GM12891 (cell line): Measurements from ENCODE around the gene TSPYL1. TPM values are rescaled to one million over a fixed set of nuclear protein-coding genes. Genes with fewer than 3 reads are reported as not detected.
"Not testable (repeated sequence)": the region's sequence is repeated elsewhere in the genome, so short reads cannot be mapped to it uniquely, and the experiment has no call there.

ENCODE experiments used
- DNase-seq: peaks from one replicate; pipeline ENCODE4 v3.0.0; 2011; ENCODE audit warnings: low spot score; ENCODE audit not compliant: insufficient read length
- FAIRE-seq: peaks from 2 replicates; lab custom pipeline; 2011; peaks lifted over from hg19 to GRCh38; lab: Jason Lieb, UNC
- PAX5 ChIP-seq: IDR thresholded peaks from 2 replicates; pipeline ENCODE4 v1.6.1; 2011; ENCODE audit warnings: low read length, moderate library complexity, mild to moderate bottlenecking; ENCODE audit not compliant: insufficient read depth, severe bottlenecking
- POLR2A ChIP-seq: IDR thresholded peaks from 2 replicates; pipeline ENCODE4 v1.6.1; 2011; ENCODE audit warnings: low read depth, low read length, control low read depth
- POLR2AphosphoS5 ChIP-seq: IDR thresholded peaks from 2 replicates; pipeline ENCODE4 v1.6.1; 2011; ENCODE audit warnings: low read depth, low read length, control low read depth
- POU2F2 ChIP-seq: IDR thresholded peaks from 2 replicates; pipeline ENCODE4 v1.6.1; 2011; ENCODE audit warnings: low read depth, mild to moderate bottlenecking, control low read depth, low read length, moderate library complexity
- SPI1 ChIP-seq: IDR thresholded peaks from 2 replicates; pipeline ENCODE4 v1.6.1; 2011; ENCODE audit warnings: low read depth, low read length, control low read depth
- TAF1 ChIP-seq: IDR thresholded peaks from 2 replicates; pipeline ENCODE4 v1.6.1; 2011; ENCODE audit warnings: low read depth, low read length, control low read depth
- polyA plus RNA-seq: library from polyadenylated mRNA; unstranded; fragments of >200 nt; gene quantifications from one replicate; pipeline ENCODE4 v1.2.1, GENCODE V29; 2012; ENCODE audit warnings: low read depth, missing spikeins, inconsistent platforms; ENCODE audit not compliant: missing spikeins

TSPYL1 gene
- 26.9 TPM for polyA plus RNA-seq

DNA sequence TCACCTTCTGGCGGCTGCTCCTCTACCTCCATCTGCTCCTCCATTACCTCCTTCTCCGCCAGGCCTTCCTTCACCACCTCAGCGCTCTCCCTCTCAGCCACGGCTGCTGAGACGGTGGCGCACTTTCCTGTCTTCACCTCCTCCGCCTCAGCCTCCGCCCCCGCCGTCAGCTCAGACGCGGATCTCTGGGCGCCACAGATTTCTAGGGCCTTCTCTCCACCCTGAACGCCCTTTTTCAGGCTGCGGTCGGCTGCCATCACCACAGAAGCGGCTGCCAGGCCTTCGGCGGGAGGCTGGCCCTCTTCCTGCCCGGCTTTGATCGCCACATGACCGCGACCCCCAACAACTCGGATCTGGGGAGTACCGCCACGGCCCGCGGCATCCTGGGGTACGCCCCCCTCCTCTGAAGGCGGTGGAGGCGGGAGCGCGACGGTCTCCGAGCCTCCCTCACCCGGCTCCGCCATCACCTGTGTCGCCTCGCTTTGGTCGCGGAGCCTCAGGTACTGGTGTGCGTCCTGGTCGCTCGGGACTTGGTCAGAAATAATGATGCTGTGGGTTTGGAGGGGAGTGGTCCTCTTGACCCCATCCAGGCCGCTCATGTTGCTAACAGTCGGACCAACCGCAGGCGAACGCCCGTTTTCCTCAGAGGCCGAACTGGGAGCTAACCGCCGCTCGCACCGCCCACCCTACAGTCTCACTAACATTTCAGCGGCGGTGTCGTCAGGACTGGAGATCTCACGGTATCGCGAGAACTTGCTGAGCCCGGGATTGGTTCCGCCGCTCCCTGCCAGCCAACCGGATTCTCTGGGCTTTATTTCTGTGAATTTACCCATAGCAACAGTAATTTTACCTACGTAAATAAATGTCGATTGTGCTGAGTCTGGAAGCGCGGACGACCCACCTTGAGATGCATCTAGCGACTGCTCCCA, at the start of gene TSPYL1:
TSS of gene TSPYL1 (minus strand) at position 699 of the 929 bp plus-strand sequence. CDS start at position 599, 100 bp downstream.
- peak; percentile 64 for DNase-seq
- FAIRE-seq = peak; percentile 95
- TF ChIP-seq POU2F2 (peak; percentile 28; the same call in 1 of the 2 replicates), POLR2AphosphoS5 (peak; percentile 88), PAX5 (no peak), SPI1 (no peak), TAF1 (peak; percentile 81), POLR2A (peak; percentile 86)

DNA sequence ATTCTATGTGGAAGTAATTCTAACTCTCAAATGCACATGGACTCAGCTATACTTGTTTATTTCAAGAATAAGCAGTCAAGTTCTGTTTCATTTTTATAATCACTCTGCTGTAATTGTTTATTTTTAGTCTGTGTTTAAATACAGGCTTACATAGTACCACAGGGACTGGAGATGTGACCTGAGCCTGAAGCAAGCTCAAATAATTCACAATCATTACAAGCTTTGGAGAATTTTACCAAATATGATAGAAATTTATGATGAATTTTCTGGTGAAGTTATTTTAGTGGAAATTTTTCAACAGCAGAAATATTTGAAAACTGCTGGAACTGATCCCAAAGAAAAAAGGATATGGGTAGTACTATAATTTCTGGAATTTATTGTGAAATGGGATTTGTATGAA, 49.4 kb upstream of the TSPYL1 start:
- no peak for DNase-seq
- no peak for TF ChIP-seq SPI1
- TF ChIP-seq TAF1 = no peak
- TF ChIP-seq POLR2AphosphoS5 = no peak
- TF ChIP-seq PAX5 = no peak
- no peak for TF ChIP-seq POLR2A
- no peak for TF ChIP-seq POU2F2
- no peak for FAIRE-seq

DNA sequence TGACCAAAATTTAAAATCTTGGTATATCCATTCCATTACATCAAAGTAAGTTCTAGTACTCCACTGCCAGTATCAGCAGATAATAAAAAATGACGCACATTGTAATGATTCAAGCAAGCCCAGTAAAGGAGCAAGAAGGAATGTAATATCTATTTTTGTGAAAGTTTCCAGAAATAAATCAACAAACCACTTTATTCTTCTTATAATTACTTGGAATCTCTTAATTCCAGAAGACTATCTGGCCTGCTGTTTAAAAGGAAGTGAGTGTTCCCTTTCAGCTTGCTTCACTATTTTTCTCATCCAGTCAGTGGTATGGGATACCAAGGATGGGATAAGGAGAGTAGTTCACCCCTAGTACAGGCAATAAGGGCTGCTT, 48.8 kb upstream of the TSPYL1 start:
- TF ChIP-seq TAF1 (no peak), POLR2A (no peak)
- no peak for FAIRE-seq
- DNase-seq = no peak

DNA sequence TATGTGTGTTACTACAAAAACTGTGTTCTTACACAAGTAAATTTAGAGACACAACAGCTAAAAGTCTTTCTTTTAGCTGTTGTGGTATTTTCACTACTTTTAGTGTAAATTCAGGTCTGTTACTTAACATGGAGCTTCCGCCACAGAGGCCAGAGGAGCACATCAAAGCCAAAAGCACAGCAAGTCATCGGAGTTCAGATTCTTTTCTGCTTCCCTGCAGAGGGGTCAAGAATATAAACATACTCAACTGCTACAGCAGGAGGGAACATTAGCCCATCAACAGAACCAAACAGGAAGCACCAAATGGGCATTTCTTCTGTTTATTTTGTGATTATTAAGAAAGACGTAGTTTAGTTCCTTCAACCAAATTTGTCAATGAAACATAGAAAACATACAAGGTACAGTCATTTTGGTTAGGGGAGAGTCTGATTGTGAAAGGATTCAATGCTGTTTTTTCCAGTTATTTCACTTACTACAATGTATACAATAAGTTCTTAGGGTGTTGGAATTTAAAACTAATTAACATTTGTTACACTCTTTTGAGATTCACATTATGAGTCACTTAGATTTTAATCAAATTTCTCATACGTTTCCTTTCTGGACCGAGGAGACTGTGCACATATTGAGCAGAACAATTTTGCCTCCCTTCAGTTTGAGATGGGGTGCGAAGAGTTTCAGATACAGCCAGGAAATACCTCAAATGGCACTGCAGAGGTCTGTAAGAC, 48.2 kb upstream of the TSPYL1 start:
- FAIRE-seq (peak; percentile 26), DNase-seq (no peak)
- no peak for TF ChIP-seq POLR2A
- TF ChIP-seq POLR2AphosphoS5 = no peak
- TF ChIP-seq POU2F2 = no peak
- TF ChIP-seq PAX5 = no peak
- TF ChIP-seq SPI1 = no peak
- TF ChIP-seq TAF1 = no peak

DNA sequence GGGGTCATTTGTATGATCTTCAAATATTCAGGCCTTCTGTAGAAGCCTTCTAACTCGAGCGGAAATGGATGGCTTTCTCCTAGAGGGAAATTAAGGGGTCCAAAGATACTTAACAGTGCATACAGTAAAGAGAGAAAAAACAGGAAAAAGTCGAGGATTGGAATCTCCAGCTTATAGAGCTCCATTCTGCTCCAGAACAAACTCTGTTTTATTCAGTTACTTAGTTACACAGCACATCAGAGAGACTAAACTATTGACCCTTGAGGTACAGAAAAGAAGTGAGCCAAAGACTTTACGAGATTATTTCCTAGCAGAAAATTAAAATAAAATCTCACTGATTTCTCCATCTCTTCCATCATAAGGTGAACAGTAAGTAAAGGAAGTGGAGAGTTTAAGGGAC, 47.3 kb upstream of the TSPYL1 start:
- FAIRE-seq = no peak
- TF ChIP-seq POU2F2 = no peak
- no peak for TF ChIP-seq POLR2AphosphoS5
- no peak for TF ChIP-seq POLR2A
- TF ChIP-seq SPI1 = no peak
- no peak for TF ChIP-seq TAF1
- no peak for TF ChIP-seq PAX5
- no peak for DNase-seq

DNA sequence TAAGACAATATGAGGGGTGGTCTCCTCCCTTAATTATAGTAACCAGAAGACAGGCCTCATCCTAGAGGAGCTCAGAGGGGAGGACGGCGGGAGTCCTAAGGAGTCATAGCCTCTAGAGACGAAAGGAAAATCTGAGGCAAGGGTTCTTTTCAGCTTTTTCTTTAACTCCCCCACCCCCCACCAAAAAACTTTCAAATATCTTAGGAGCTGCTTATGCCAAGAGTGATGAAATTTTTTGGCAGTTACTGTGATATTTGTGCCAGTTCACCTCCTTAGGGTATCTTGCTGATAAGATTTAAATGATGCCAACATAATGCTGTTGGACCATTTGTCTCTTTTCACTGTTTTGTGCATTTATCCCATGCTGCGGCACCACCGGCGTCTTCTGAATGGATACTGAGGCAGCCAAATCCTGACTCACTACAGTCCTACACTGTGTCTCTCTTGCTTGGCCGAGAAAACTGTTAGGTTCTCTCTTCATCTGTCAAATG, 46.5 kb upstream of the TSPYL1 start:
- FAIRE-seq = no peak
- no peak for DNase-seq
- TF ChIP-seq POLR2A (no peak), TAF1 (no peak), SPI1 (no peak), POLR2AphosphoS5 (no peak), PAX5 (no peak), POU2F2 (no peak)

DNA sequence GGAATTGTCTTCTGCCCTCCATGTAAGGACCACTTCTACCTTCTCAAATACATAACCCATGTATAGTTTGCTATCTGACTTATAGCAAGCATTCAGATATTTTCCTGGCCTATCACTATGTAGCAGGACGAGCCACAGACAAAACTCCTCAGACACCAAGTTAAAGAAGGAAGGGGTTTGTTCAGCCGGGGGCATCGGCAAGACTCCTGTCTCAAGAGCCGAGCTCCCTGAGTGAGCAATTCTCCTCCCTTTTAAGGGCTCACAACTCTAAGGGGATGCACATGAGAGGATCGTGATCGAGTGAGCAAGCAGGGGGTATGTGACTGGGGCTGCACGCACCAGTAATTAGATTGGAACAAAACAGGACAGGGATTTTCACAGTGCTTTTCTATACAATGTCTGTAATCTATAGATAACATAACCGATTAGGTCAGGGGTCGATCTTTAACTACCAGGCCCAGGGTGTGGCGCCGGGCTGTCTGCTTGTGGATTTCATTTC, 46.0 kb upstream of the TSPYL1 start:
- not testable (repeated sequence) for DNase-seq, FAIRE-seq

DNA sequence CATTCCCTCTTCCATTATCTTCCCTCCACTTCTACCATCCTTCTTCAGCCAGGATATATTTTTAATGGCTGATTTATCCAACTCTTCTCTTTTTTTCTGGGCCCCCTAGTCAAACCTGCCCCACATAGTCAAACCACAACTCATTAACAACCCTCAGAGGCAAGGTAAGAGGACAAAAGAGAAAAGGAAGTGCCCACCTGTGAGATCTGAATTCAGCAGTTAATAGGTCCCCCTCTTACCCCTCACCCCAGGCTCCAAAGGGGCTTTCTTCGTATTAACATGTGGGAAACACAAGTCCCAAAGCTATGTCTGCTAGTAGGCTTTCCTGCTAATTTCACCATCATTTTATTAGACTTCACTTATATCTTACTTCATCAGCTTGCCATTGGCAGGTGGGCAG, 44.1 kb upstream of the TSPYL1 start:
- TF ChIP-seq POLR2AphosphoS5 = no peak
- TF ChIP-seq POLR2A = no peak
- no peak for TF ChIP-seq SPI1
- no peak for TF ChIP-seq PAX5
- TF ChIP-seq TAF1 = no peak
- no peak for TF ChIP-seq POU2F2
- FAIRE-seq = no peak
- no peak for DNase-seq

DNA sequence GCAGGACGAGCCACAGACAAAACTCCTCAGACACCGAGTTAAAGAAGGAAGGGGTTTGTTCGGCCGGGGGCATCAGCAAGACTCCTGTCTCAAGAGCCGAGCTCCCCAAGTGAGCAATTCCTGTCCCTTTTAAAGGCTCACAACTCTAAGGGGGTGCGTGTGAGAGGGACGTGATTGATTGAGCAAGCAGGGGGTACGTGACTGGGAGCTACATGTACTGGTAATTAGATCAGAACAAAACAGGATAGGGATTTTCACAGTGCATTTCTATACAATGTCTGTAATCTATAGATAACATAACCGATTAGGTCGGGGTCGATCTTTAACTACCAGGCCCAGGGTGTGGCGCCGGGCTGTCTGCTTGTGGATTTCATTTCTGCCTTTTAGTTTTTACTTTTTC, 42.2 kb upstream of the TSPYL1 start:
- not testable (repeated sequence) for DNase-seq
- FAIRE-seq = peak; percentile 9
